Transverse colon (tissue), 4 donors: Measurements from ENCODE around the gene IL1RAPL1. TPM values are rescaled to one million over a fixed set of nuclear protein-coding genes. Genes with fewer than 3 reads are reported as not detected.

Experiments
- DNase-seq: peaks from one replicate; pipeline ENCODE4 v3.0.0-alpha.2; 2019
- H3K27ac ChIP-seq, 4 donors: fragments of 200-600 bp; sonication (generic); 2 replicates each; pipeline ENCODE4 v1.5.1; 2016 to 2018; ENCODE audit warnings: inconsistent platforms in 4 of 4
- H3K27me3 ChIP-seq: fragments of 200-600 bp; sonication (generic); 2 replicates; pipeline ENCODE4 v1.5.1; 2017; ENCODE audit warnings: inconsistent platforms
- H3K36me3 ChIP-seq, 4 donors: fragments of 200-600 bp; sonication (generic); 2 replicates each; pipeline ENCODE4 v1.5.1; 2017 to 2019; ENCODE audit warnings: inconsistent platforms in 4 of 4
- H3K4me1 ChIP-seq, 4 donors: fragments of 200-600 bp; sonication (generic); 2 replicates each; pipeline ENCODE4 v1.5.1; 2017 to 2020; ENCODE audit warnings: inconsistent platforms in 4 of 4
- H3K4me3 ChIP-seq, 4 donors: fragments of 200-600 bp; sonication (generic); 1 replicate in 1 of 4; 2 replicates in 3 of 4; pipeline versions ENCODE4 v1.5.1 to v1.6.1; 2017 to 2019; ENCODE audit warnings: inconsistent platforms in 4 of 4
- H3K9me3 ChIP-seq, 2 donors: fragments of 200-600 bp; sonication (generic); 2 replicates each; pipeline ENCODE4 v1.5.1; 2017 to 2019; ENCODE audit warnings: inconsistent platforms in 2 of 2
- EP300 ChIP-seq: sonication (generic); formaldehyde crosslinking; IDR thresholded peaks from one replicate; pipeline ENCODE4 v1.6.1; 2017; ENCODE audit warnings: antibody characterized with exemption, low read depth
- POLR2A ChIP-seq: fragments of 450-650 bp; IDR thresholded peaks from one replicate; pipeline ENCODE4 v1.6.1; 2016; ENCODE audit warnings: antibody characterized with exemption, mild to moderate bottlenecking, moderate library complexity
- POLR2AphosphoS5 ChIP-seq, 3 donors: sonication (generic); formaldehyde crosslinking; IDR thresholded peaks; one replicate each; pipeline ENCODE4 v1.6.1; 2016; ENCODE audit warnings: antibody characterized with exemption in 3 of 3
- WGBS, 2 donors: methylation state at CpG; one replicate each; pipeline ENCODE4 v1.1.5; 2018; ENCODE audit warnings: low coverage in 1 of 2; 5-methylcytosine and 5-hydroxymethylcytosine counted together
- in situ Hi-C, 4 donors: fragments of 200-750 bp; cut with MboI; loops; one replicate each; pipeline versions ENCODE4 v1.15.0 to v1.15.1; 2017; ENCODE audit warnings: low sequenced_read_pairs in 3 of 4, low pct_ligation_motif_present in 1 of 4, low pct_unique_long_range_greater_than_20kb in 1 of 4
- intact Hi-C: fragments of 100-400 bp; cut with DNase I; formaldehyde crosslinking; loops from one replicate; pipeline ENCODE4 v1.15.1; 2023; ENCODE audit warnings: low total_unique reads
- total RNA-seq, 4 donors: library from RNA; depleted of rRNA; stranded (reverse); fragments of >200 nt; gene quantifications; one replicate each; pipeline ENCODE4 v1.1.0, GENCODE V29; 2016
- TF ChIP-seq, protein P1 (sequence below), 5 experiments: fragments of 200-600 bp in 3 of 5; fragments of 450-650 bp in 2 of 5; sonication (generic) in 3 of 5; IDR thresholded peaks; 1 replicate in 2 of 5; 2 replicates in 3 of 5; pipeline ENCODE4 v1.5.1; 2016 to 2017; ENCODE audit warnings: antibody characterized with exemption in 5 of 5, inconsistent platforms in 3 of 5, mild to moderate bottlenecking in 2 of 5, moderate library complexity in 1 of 5

IL1RAPL1 gene
- total RNA-seq, 4 donors from 2014 or later: 0.14 to 0.32 (median 0.20) TPM; not detected in 1

DNA sequence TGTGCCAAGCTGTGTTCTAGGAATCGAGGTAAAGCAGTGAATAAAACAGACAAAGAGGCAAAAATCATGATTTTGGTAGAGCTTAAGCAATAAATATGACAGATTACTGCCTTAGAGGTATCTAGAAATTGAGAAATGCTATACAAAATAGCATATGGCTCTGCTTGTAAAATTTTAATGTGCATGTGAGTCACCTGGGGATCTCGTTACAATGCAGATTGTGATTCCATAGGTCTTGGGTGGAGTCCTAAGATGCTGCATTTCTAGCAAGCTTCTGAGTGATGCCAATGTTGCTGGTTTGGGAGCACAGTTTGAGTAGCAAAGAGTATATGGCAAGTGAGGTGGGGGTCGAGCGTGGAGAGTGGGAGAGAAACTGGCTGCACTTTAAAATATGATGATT lies 930.9 kb downstream of the IL1RAPL1 start:
- no peaks in the 10 kb centered on the region for H3K4me1 ChIP-seq
- TF ChIP-seq, protein P1, sequence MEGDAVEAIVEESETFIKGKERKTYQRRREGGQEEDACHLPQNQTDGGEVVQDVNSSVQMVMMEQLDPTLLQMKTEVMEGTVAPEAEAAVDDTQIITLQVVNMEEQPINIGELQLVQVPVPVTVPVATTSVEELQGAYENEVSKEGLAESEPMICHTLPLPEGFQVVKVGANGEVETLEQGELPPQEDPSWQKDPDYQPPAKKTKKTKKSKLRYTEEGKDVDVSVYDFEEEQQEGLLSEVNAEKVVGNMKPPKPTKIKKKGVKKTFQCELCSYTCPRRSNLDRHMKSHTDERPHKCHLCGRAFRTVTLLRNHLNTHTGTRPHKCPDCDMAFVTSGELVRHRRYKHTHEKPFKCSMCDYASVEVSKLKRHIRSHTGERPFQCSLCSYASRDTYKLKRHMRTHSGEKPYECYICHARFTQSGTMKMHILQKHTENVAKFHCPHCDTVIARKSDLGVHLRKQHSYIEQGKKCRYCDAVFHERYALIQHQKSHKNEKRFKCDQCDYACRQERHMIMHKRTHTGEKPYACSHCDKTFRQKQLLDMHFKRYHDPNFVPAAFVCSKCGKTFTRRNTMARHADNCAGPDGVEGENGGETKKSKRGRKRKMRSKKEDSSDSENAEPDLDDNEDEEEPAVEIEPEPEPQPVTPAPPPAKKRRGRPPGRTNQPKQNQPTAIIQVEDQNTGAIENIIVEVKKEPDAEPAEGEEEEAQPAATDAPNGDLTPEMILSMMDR (IDR thresholded peaks at IDR 0.05): no peak
- TF ChIP-seq POLR2AphosphoS5 (IDR thresholded peaks at IDR 0.05) (no peak), EP300 (no peak), POLR2A (no peak)
- no peaks in the 10 kb centered on the region for H3K27me3 ChIP-seq
- 33 to 54% methylated on average over 1 to 4 of the region's 4 CpGs for WGBS, 2 donors
- no peak overlapping the region for H3K27ac ChIP-seq
- intact Hi-C loops (no loop called here), in situ Hi-C loops (no loop called here)
- no peaks in the 10 kb centered on the region for H3K36me3 ChIP-seq
- no peaks in the 10 kb centered on the region for H3K9me3 ChIP-seq
- DNase-seq: no peak
- H3K4me3 ChIP-seq: no peak overlapping the region

DNA sequence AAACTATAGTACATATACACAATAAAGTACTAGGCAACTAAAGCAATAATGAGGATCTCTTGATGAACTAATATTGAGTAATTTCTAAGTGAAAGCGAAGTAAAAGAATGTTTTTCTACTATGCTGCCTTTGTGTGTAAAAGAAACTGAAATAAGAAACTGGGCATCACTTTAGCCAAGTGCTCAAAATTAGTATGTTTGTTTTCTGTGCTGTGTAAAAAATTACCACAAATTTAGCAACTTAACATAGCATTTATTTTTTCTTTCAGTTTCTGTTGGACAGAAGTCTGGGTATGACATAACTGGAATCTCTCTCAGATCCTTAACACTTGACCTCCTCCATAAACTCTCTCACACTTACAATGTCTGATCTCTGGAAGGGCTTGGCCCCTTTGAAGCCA lies 941.0 kb downstream of the IL1RAPL1 start:
- Histone ChIP-seq H3K27me3 (no peaks in the 10 kb centered on the region), H3K36me3 (no peaks in the 10 kb centered on the region), H3K9me3 (no peaks in the 10 kb centered on the region), H3K27ac (no peak overlapping the region), H3K4me3 (no peak overlapping the region), H3K4me1 (no peaks in the 10 kb centered on the region)
- in situ Hi-C loops (no loop called here), intact Hi-C loops (no loop called here)
- TF ChIP-seq EP300 (no peak), POLR2A (no peak), POLR2AphosphoS5 (IDR thresholded peaks at IDR 0.05) (no peak)
- TF ChIP-seq, protein P1 (IDR thresholded peaks at IDR 0.05): no peak
- DNase-seq: no peak
- 38 to 40% methylated on average over 1 of the region's 1 CpG for WGBS, 2 donors

DNA sequence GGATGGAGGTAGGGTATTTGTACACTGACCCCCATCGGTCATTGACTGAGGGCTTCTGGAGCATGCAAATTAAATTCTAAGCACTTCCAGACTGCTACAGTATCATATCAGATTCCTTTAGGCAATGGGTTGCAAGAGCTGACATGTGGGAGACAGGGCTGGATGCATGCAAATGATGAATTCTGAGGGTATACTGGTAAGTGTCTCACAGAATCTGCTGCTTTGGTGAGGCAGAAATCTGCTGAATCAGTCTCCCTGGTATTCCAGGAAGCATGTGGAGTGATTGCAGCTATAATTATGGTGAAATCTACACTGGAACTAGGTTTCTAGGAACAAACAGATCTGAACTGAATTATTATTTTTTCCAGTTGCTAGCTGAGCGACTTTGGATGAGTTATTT lies 943.3 kb downstream of the IL1RAPL1 start:
- WGBS, 2 donors: 74% methylated on average over 2 of the region's 2 CpGs; no CpG with 5 or more reads in 1 of the 2 donors
- no peak overlapping the region for H3K27ac ChIP-seq
- H3K4me1 ChIP-seq: no peaks in the 10 kb centered on the region
- H3K4me3 ChIP-seq: no peak overlapping the region
- H3K9me3 ChIP-seq: no peaks in the 10 kb centered on the region
- in situ Hi-C loops: no loop called here
- intact Hi-C loops: no loop called here
- no peak for TF ChIP-seq POLR2A
- TF ChIP-seq EP300: no peak
- TF ChIP-seq, protein P1 (IDR thresholded peaks at IDR 0.05): no peak
- no peak for TF ChIP-seq POLR2AphosphoS5 (IDR thresholded peaks at IDR 0.05)
- no peaks in the 10 kb centered on the region for H3K27me3 ChIP-seq
- H3K36me3 ChIP-seq: no peaks in the 10 kb centered on the region
- DNase-seq: no peak

DNA sequence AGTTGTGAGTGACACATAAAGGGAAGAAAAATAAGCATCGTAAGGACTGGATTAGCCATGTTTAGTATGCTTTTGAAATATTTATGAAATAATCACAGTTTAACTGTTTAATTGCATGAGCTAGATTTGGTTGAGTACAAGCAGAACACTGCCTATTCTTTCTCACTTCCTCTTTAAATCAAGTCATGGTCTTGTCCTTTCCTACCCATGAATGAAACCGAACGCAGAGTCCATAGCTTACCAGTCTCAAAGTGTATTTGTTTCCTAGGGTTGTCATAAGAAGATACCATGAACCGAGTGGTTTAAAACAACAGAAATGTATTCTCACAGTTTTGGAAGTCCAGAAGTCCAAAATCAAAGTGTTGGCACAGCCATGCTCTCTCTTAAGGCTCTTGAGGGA lies 944.1 kb downstream of the IL1RAPL1 start:
- in situ Hi-C loops (no loop called here), intact Hi-C loops (no loop called here)
- WGBS, 2 donors: 47% methylated on average over 4 of the region's 4 CpGs; no CpG with 5 or more reads in 1 of the 2 donors
- no peaks in the 10 kb centered on the region for H3K9me3 ChIP-seq
- H3K36me3 ChIP-seq: no peaks in the 10 kb centered on the region
- no peaks in the 10 kb centered on the region for H3K27me3 ChIP-seq
- no peak for DNase-seq
- H3K4me1 ChIP-seq: no peaks in the 10 kb centered on the region
- H3K4me3 ChIP-seq: no peak overlapping the region
- TF ChIP-seq POLR2A (no peak), POLR2AphosphoS5 (IDR thresholded peaks at IDR 0.05) (no peak), EP300 (no peak)
- TF ChIP-seq, protein P1 (IDR thresholded peaks at IDR 0.05): no peak
- no peak overlapping the region for H3K27ac ChIP-seq
